Stimulated activated CD4-positive, alpha-beta T cell treated with anti-CD3 and anti-CD28 coated beads, Interleukin-1b, Interleukin-23, amount 100 ng/mL, for 1 hour (primary cell): Measurements from ENCODE around the gene C6orf62.
A peak's percentile ranks its signal among the peaks of the same experiment; 100 is the strongest.
"Not testable (repeated sequence)": the region's sequence is repeated elsewhere in the genome, so short reads cannot be mapped to it uniquely, and the experiment has no call there.

Experiments
- DNase-seq, 2 donors: peaks; one replicate each; pipeline ENCODE4 v3.0.0-alpha.2; 2020; ENCODE audit warnings: low read depth in 2 of 2

Gene C6orf62

DNA sequence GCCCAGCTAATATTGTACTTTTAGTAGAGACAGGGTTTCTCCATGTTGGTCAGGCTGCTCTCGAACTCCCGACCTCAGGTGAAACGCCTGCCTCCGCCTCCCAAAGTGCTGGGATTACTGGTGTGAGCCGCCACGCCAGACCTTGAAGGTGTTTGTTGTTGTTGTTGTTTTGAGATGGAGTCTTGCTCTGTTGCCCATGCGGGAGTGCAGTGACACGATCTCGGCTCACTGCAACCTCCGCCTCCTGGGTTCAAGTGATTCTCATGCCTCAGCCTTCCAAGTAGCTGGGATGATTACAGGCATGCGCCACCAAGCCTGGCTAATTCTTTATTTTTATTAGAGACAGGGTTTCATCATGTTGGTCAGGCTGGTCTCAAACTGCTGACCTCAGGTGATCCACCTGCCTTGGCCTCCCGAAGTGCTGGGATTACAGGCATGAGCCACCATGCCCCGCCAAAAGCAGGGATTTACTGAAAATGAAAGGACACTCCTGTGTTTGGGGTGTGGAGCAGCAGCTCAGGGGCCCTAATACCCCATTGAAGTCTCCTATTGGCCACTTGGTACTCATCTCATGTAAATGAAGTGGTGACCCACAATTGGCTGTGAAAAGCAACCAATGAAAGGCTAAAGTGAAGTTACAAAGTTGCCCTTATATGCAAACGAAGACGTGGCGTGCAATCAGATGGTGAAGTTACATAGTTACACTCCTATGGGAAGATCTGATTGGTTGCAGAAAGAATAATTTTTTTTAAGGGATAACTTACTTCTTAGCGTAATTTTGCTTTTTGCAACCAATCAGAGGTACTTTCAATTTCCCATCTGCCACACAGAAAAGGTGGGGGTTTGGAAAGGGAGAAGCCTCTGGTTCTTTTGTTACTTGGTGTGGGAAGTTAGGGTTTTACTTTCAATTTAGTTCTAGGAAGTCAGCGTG is 50.6 kb downstream of the C6orf62 start:
- not testable (repeated sequence) for DNase-seq

DNA sequence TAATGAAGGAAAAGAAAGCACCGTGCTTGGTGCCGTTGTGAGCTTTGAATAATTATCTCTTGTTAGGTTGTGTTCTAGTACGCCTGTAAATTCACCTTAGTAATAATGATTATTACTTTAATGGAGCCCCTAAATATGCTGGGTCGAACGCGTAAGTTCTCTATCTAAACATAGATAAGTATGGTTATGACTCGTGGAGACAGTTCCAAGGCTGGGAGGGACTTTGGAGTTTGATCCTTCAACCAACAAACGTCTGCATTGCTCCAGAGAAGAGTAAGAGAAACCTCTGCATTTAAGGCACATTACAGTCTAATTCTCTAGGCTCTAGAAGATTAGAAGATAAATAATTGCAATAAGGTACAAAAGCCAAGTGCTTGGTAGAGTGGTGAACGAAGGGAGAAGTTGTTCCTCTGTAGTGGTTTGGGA is 51.6 kb downstream of the C6orf62 start:
- DNase-seq: no peak

GRCh38 chr6:24666641-24667377 is 52.1 kb downstream of the C6orf62 start, which contains the start of the genes ACOT13 and TDP2:
TSS of gene ACOT13 (plus strand) at chr6:24667077. CDS start at chr6:24667264, 187 bp downstream.
TSS of gene TDP2 (minus strand) at chr6:24666899. CDS start at chr6:24666862, 37 bp downstream.
- peak; percentile 86 to 92 for DNase-seq

GRCh38 chr6:24666097-24666640 is 52.8 kb downstream of the C6orf62 start:
- peak in 1 of 2 donors; percentile 10 for DNase-seq

DNA sequence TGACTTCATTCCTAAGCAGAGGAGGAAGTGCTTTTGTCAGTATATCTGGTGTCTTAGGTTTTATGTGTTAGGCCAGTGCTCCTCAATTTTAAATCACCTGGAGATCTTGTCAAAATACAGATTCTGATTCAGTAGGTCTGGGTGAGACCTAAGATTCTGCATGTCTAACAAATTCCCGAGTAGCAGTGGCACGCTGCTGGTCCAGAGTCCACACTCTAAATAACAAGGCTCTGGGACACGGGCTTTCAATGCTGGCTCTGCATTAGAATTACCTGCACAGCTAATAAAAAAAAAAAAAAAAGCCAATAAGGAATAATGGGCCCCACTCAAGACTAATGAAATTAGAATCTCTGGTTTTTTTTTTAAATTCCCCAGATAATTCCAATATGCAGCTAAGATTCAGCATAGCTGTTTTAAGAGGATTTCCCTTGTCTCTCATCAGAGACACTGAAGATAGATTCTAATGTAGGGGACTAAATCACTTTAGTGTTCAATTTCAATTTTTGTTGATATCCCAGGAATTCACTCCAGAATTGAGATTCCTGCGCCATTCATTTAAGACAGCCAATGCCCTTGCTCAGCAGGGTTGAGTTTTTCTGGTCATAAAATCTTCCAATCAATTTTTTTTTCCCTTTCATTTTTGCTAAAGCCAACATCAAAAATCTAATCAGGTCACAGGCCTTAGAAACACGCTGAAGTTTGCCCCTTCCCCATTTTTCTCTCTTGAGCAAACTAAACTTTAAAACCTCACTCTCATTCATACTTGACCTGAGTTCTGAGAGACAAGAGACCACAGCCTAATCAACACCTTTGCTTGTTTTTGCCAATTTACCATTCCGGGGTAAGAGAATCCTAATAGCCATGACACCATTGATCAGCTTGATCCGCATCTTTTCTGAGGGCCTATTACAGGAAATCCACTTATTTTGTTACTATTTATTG is 54.6 kb downstream of the C6orf62 start:
- no peak for DNase-seq

DNA sequence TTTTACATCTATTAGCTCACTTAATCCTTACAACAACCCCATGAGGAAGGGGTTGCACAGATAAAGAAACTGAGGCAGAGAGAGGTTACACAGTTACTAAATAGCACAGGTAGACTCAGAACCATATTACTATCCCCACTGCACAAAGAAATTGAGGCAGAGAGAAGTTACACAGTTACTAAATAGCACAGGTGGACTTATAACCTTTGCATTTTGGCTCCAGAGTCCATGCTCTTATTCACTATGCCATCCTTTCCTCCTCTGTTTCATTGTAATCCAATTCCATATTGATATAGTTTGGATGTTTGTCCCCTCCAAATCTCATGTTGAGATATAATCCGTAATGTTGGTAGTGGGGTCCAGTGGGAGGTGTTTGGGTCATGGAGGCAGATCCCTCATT is 55.8 kb downstream of the C6orf62 start:
- DNase-seq: no peak

- no peak for DNase-seq
Measured at GRCh38 chr6:24662236-24662635, 56.7 kb downstream of the C6orf62 start.

GRCh38 chr6:24661759-24662158 is 57.2 kb downstream of the C6orf62 start:
- not testable (repeated sequence) for DNase-seq

- no peak for DNase-seq
Measured at GRCh38 chr6:24660105-24660504, 58.8 kb downstream of the C6orf62 start.

DNA sequence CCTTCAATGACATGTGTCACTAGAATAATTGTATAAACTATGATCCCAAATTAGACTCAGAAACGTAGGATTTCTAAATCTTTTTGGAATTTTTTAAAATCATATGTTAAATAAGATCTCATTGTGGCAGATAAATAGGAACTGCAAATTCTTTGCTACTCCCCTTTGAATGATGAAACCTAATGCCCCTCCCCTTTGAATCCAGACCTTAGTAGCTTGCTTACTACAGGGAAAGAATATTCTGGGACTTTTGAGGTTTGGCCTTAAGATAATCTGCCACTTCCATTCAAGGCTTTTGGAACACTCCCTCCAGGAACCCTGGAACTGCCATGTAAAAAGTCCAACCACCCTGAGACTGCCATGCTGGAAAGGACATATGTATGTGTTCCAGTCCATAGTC is 59.4 kb downstream of the C6orf62 start:
- no peak for DNase-seq

DNA sequence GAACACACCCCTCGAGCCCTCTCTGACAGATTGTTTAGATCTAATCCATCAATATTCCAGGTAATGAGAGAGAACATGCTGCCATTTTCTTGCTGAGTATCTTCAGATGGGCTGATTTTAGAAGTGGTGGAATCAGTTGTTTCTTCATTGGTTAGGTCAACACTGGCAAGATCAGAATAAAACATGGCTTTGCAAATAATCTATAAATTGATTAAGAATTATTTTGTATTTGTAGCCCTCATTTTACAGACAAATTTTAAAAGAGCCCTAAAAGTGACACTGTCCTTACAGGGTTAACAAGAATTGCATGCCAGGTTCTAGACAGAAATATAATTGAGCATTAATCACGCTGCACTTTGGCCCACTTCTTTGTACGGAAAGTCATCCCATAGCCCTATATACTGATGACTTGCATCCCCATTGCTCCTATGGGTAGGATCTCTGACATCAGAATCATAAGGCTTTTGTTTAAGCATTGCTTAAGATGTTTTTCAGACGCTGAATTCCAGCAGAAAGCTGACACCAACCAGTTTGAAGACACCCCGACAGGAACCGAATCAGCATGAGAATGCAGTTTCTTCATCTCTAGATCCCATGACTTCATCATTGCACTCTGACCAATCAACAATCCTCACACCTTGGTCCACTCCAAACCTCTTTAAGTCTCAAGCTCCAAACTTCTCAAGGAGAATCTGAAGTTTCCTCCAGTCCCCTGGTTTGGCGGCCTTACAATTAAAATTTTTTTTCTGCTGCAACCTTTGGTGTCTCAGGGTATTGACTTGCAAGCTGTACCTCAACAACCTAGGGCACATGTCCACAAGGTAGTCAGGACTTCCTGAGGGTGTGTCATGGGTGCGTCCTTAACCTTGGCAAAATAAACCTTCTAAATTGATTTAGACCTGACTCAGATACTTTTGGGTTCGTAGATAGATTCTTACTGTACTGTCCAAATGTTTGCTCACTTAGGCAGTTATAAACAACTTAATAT is 60.1 kb downstream of the C6orf62 start:
- no peak for DNase-seq

GRCh38 chr6:24655215-24655614 is 63.7 kb downstream of the C6orf62 start:
- no peak for DNase-seq
